ENCODE results near the gene SLC44A4. TPM values are rescaled to one million over a fixed set of nuclear protein-coding genes. Genes with fewer than 3 reads are reported as not detected.
"Not testable (repeated sequence)": the region's sequence is repeated elsewhere in the genome, so short reads cannot be mapped to it uniquely, and the experiment has no call there.

Gene SLC44A4
- total RNA-seq, 1 donor from 2014 or later = 79.8 TPM

DNA sequence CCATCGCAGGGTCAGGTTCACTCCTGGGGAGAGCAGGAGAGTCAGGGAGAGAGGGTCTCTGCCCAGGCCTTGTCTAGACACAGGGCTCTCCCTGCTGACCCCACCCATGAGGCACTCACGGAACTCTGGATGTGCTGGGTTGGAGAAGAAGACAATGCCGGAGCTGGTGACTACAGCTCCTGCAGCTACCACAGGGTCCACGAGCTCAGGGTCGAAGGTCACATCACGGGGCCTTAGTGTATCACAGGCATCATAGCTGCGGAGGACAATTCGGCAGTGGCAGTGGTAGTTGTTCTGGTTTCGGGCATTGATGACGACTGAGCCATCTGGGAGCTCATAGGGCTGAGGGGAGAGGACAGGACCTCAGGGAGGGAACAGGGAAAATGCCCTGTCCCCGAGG, 18.9 kb downstream of the SLC44A4 start:
- DNase-seq (ENCODE audit: low spot score) = no peak

DNA sequence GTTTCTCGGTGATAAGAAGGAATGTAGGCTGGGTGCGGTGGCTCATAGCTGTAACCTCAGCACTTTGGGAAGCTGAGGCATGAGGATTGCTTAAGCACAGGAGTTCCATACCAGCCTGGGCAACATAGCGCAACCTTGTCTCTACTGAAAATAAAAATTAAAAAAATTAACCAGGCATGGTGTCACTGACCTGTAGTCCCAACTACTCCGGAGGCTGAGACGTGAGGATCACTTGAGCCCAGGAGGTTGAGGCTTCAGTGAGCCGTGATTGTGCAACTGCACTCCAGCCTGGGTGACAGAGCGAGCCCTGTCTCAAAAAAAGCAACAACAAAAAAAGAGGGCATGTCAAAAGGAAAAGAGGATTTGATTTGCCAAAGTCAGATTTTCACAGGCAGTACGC, 20.1 kb downstream of the SLC44A4 start:
- DNase-seq (ENCODE audit: low spot score) = no peak

DNA sequence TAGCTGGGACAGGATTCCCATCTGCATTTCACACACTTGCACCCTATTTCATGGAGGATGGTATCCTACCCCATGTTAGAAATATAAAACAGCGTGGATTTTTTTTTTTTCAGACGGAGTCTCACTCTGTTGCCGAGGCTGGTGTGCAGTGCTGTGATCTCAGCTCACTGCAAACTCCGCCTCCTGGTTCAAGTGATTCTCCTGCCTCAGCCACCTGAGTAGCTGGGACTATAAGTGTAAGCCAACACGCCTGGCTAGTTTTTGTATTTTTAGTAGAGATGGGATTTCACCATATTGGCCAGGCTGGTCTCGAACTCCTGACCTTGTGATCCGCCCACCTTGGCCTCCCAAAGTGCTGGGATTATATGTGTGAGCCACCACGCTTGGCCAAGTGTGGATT, 21.0 kb downstream of the SLC44A4 start:
- DNase-seq (ENCODE audit: low spot score) = not testable (repeated sequence)

DNA sequence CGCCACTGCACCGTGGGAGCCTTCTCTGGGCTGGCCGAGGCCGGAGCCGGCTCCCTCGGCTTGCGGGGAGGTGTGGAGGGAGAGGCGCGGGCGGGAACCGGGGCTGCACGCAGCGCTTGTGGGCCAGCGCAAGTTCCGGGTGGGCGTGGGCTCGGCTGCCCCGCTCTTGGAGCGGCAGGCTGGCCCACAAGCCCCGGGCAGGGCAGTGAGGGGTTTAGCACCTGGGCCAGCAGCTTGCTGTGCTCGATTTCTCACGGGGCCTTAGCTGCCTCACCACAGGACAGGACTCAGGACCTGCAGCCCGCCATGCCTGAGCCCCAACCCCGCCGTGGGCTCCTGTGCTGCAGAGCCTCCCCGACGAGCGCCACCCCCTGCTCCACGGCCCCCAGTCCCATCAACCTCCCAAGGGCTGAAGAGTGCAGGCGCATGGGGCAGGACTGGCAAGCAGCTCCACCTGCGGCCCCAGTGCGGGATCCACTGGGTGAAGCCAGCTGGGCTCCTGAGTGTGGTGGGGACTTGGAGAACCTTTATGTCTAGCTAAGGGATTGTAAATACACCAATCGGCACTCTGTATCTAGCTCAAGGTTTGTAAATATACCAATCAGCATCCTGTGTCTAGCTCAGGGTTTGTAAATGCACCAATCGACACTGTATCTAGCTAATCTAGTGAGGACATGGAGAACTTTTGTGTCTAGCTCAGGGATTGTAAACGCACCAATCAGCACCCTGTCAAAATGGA, 26.6 kb downstream of the SLC44A4 start:
- not testable (repeated sequence) for DNase-seq (ENCODE audit: low spot score)

DNA sequence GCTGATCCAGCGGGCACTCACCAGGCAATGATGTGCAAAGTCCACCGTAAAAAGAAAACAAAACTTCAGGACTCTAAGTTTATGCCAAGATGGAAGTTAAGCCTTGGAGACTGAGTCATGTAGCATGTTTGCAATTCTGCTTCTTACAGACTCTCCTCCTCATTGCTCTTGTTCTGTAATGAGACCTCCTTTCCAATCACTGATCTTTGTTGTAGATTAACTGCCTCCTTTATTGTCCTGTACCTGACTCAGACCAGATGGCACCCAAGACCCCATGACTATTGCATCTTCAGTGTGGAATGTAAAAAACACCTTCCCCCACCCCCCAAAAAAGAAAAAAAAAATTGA, 27.3 kb downstream of the SLC44A4 start:
- no peak for DNase-seq (ENCODE audit: low spot score)

DNA sequence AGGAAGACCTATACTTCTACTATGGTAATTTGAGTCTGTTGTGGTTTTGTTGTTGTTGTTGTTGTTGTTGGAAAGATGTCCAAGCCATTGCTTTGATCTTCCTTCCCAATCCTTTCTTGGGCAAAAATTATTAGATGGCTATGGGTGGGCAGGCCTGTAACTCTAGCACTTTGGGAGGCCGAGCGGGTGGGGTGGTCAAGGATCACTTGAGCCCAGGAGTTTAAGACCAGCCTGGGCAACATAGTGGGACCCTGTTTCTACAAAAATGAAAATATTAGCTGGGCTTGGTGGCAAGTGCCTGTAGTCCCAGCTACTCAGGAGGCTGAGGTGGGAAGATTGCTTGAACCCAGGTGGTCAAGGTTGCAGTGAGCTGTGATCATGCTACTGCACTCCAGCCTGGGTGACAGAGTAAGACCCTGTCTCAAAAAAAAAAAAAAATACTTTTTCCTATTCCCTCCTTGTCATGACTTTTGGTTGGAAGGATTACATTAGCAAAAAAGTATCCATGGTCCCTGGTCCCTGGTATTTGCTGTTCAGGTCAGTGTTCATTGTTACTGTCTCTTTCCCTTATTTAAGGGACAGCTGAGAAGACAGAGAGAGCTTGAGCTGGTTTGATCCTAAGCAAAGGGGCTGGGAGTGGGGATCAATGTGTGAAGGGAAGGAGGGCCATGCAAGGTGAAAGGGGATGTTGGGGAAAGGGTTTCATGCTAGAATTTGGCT, 27.9 kb downstream of the SLC44A4 start:
- DNase-seq (ENCODE audit: low spot score) = no peak

DNA sequence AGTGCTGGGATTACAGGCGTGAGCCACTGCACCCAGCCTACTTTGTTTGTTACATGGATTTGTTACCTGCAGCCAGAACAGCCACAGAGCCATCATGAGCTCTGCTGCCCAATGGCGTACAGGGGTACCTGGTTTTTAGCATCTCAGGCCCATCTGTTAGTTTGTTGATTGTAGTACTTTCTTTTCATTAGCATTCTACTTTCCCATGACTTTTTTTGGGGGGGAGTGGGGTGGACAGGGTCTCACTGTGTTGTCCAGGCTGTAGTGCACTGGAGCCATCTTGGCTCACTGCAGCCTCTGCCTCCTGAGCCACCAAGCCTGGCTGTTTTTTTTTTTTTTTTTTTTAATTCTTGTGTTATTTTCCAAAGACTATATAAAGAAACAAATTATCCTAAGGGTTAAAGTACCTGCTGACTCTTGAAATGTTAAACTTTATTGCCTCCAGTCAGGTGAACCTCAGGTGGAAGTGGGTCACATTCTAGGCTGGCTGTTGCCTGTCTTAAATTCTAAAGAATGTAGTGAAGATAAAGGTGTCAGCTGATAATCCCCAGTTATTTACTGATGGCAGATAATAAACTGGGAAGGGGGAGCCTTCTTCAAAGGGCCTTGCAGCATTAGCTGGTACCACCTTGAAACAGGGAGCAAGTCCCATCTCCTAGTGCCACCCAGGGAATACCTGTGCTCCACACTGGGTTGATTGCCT, 31.4 kb downstream of the SLC44A4 start:
- no peak for DNase-seq (ENCODE audit: low spot score)

DNA sequence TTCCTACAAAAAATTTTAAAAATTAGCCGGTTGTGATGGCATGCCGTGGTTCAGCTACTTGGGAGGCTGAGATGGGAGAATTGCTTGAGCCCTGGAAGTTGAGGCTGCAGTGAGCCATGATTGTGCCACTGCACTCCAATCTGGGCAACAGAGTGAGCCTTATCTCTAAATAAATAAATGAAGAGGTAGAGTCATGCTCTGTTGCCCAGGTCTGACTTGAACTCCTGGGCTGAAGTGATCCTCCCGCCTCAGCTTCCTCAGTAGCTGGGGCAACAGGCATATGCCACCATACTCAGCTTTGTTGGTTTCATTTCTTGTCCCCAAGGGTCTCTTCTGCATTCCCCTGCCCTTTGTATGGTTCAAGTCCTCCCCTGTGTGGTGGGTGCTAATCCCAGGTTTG, 34.3 kb downstream of the SLC44A4 start:
- DNase-seq (ENCODE audit: low spot score) = no peak

DNA sequence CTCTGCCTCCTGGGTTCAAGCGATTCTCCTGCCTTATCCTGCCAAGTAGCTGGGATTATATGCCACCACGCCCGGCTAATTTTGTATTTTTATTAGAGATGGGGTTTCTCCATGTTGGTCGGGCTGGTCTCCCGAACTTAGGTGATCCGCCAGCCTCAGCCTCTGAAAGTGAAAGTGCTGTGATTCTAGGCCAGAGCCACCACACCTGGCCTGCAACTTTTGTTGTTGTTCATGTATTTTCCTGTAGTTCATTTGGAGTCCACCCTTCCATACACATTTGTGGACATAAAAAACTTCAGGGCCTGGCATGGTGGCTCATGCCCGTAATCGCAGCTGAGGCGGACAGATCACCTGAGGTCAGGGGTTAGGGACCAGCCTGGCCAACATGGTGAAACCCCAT, 36.7 kb downstream of the SLC44A4 start:
- DNase-seq (ENCODE audit: low spot score) = no peak

DNA sequence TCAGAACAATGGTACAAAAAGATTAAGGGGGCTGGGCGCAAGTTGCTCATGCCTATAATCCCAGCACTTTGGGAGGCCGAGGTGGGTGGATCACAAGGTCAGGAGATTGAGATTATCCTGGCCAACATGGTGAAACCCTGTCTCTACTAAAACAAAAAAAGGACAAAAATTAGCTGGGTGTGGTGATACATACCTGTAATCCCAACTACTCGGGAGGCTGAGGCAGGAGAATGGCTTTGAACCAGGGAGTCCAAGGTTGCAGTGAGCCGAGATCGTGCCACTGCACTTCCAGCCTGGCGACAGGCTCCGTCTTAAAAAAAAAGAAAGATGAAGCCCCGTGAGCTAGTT, 39.0 kb downstream of the SLC44A4 start:
- DNase-seq (ENCODE audit: low spot score) = not testable (repeated sequence)

DNA sequence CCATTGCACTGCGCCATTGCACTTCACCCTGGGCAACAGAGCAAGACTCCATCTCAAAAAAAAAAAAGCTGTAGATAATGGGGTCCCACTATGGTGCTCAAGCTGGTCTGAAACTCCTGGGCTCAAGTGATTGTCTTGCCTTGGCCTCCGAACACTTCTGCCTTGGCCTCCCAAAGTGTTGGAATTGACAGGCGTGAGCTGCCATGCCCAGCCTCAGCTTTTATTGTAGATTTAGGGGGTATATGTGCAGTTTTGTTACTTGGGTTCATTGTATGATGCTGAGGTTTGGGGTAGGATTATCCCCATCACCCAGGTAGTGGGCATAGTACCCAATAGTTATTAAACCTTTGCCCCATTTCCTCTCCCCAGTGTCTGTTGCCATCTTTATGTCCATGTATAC, 39.8 kb downstream of the SLC44A4 start:
- no peak for DNase-seq (ENCODE audit: low spot score)

DNA sequence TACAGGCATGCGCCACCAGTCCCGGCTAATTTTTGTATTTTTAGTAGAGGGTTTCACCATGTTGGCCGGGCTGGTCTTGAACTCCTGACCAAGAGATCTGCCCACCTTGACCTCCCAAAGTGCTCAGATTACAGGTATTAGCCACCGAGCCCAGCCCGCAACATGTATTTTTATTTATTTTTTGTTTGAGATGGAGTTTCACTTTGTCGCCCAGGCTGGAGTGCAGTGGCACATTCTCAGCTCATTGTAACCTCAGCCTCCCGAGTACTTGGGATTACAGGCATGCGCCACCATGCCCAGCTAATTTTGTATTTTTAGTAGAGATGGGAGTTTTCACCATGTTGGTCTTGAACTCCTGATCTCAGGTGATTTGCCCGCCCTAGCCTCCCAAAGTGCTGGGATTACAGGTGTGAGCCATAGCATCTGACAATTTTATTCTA, 40.7 kb downstream of the SLC44A4 start:
- not testable (repeated sequence) for DNase-seq (ENCODE audit: low spot score)

DNA sequence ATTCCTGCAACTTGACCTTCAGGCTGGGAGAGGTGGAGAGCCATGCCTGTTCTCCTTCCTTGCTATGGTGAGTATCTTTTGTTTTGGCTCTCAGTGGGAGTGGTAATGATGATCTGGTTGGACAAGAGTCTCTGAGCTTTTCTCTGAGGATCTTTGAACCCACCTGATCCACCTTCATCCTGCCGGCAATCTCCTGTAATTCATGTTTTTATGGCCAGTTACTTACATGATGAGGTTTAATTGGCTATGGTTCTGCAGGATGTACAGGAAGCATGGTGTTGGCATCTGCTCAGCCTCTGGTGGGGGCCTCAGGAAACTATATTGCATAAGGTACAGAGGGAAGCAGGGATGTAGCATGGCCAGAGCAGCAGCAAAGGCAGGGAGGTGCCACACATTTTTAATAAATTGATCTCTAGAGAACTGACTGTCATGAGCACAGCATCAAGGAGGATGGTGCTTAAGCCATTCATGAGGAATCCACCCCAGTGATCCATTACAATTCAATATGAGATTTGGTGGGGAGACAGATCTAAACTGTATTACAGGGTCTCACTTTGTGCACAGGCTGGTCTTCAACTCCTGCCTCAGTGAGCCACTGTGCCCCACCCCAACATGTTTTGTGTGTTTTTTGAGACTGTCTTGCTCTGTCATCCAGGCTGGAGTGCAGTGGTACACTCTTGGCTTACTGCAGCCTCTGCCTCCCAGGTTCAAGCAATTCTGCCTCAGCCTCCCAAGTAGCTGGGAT, 41.3 kb downstream of the SLC44A4 start:
- DNase-seq (ENCODE audit: low spot score) = no peak

DNA sequence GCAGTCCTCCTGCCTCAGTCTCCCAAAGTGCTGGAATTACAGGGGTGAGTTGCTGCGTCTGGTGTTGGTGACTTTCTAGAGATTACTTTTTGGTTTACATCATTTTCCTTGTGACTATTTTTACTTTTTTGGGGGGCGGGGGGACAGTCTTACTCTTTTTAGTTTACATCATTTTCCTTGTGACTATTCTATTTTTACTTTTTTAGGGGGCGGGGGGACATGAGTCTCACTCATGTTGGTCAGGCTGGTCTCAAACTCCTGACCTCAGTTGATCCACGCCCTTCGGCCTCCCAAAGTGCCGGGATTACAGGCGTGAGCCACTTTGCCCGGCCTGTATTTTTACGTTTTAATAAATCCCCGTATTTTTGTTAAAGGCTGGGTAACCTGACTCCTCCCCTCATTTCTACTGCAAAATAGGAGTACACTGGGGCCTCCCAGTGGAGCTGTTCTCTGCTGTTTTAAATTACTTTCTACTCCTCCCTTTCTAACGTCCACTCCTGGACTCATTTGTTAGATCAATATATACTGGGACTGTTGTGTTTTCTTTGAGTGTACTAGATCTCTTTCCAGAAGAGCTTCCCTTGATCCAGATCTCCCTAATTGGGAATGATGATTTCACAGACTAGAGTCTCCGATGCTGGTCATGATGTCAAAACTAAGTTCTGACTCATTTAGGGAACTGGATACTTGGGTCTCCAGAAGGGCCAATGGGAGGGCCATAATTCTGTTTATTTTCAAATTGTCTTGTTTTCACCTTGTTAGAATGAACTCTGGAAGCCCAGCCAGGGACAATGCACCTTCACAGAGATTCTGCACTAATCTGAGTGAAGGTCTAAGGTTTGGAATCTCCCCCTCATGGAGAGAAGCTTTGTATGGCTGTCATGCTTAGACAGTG, 42.1 kb downstream of the SLC44A4 start:
- DNase-seq (ENCODE audit: low spot score) = no peak

DNA sequence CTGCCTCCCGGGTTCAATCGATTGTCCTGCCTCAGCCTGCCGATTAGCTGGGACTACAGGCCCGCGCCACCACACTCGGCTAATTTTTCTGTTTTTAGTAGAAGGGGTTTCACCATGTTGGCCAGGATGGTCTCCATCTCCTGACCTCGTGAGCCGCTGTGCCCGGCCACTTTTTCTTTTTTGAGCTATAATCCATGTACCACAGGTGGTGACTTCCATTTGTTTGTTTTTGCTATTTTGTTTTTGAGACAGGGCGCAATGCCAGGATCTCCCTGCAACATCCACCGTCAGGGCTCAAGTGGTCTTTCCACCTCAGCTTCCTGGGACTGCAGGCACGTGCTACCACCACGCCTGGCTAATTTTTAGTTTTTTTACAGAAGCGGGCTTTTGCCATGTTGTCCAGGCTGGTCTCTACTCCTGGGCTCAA, 42.7 kb downstream of the SLC44A4 start:
- no peak for DNase-seq (ENCODE audit: low spot score)

DNA sequence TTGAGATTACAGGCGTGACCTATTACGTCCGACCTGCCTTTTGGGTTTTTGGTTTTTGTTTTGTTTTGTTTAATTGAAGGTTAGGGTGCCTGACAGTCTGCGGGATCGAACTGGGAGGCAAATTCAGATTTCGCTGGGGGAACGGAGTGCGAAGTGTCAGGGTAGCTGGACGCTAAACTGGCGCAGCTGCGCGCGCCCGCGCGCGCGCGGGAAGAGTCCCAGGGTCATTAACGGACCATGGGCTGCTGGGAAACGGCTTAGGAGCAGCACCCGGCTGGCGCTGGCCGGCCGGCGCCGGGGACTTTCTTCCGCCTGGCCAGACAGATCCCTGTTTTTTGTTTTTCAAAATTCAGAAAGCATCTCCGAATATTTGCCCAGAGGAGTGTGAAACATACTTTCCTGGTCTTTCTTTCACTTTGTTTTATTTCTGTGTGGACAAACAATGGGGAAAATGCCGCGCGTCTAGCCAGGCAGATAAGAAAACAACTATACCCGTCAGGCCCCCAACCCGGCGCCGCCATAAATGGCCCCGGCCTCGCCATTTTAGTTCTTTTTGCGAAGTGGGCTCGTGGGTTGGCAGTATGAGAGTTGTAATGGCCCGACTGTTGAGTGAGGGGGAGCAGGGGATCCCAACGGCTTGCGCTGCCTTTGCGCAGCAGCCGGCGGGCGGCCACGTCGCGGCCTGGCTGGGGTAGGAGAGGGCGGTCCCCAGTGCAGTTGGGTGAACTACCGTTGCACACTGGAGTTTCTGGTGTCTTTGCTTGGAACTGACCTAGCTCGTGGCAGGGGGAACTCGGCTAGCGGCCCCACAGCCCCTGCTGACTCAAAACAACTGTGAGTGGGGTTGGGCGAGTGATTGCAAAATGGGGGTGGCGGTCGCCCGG, 44.2 kb downstream of the SLC44A4 start:
- DNase-seq (ENCODE audit: low spot score) = peak; percentile 89

DNA sequence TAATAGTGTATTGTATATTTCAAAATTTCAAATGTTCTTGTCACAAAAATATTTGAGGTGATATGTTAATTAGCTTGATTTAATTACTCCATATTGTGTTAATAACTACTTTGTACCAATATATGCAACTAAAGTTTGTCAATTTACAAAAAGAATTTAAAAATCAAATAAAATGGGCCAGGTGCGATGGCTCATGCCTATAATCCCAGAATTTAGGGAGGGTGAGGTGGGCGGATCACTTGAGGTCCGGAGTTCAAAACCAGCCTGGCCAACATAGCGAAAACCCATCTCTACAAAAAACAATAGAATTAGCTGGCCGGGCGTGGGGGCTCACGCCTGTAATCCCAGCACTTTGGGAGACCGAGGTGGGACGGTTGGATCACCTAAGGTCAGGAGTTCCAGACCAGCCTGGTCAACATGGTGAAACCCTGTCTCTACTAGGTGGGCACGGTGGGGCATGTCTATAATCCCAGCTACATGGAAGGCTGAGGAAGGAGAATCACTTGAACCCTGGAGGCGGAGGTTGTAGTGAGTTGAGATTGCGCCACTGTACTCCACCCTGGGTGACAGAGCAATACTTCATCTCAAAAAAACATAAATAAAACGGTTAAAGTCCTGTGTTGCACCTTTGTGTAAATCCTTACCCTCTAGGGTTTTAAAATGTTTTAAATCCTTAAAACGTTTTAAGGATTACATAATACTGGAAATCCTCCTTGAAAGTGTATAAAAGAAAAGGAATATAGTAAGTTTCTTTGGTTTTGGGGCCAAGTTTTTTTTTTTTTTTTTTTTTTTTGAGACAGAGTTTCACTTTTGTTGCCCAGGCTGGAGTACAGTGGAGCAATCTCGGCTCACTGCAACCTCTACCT, 47.2 kb downstream of the SLC44A4 start:
- DNase-seq (ENCODE audit: low spot score) = no peak

DNA sequence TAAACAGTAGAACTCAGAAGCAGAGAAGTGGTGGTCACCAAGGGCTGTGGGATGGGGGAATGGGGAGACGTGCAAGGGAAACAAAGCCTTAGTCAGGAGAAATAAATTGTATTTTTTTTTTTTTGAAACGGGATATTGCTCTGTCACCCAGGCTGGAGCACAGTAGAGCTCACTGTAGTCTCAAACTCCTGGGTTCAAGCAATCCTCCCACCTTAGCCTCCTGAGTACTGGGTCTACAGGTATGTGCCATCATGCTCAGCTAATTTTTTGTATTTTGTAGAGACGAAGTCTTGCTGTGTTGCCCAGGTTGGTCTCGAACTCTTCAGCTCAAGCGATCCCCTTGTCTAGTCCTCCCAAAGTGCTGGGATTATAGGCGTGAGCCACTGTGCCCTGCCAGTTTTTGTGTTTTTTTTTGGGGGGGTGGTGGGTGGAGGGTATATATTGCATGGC, 47.9 kb downstream of the SLC44A4 start:
- DNase-seq (ENCODE audit: low spot score) = no peak
